ENCODE results near the gene GSC2.

The GSC2 gene

GRCh38 chr22:19132693-19133400 lies 17.2 kb downstream of the GSC2 start:
- no peak for DNase-seq

- no peak for DNase-seq
Measured at GRCh38 chr22:19132153-19132552, 17.9 kb downstream of the GSC2 start.

GRCh38 chr22:19131685-19132015 lies 18.4 kb downstream of the GSC2 start:
- DNase-seq = no peak

- DNase-seq = no peak
Measured at GRCh38 chr22:19130959-19131684, 19.0 kb downstream of the GSC2 start, which contains the start of gene TSSK2. Gene TSSK2 (plus strand): TSS chr22:19131308. CDS start chr22:19131400, 92 bp downstream.

GRCh38 chr22:19129871-19130270 lies 20.2 kb downstream of the GSC2 start:
- no peak for DNase-seq

GRCh38 chr22:19128946-19129727 lies 21.0 kb downstream of the GSC2 start:
- DNase-seq = no peak

GRCh38 chr22:19128009-19128401 lies 22.1 kb downstream of the GSC2 start:
- DNase-seq = no peak

GRCh38 chr22:19127329-19128008 lies 22.6 kb downstream of the GSC2 start:
- DNase-seq = no peak

- DNase-seq = no peak
Measured at GRCh38 chr22:19126309-19127273, 23.5 kb downstream of the GSC2 start.

- DNase-seq = no peak
Measured at GRCh38 chr22:19125474-19126308, 24.4 kb downstream of the GSC2 start.

GRCh38 chr22:19125011-19125410 lies 25.1 kb downstream of the GSC2 start:
- DNase-seq = no peak

GRCh38 chr22:19124377-19124776 lies 25.7 kb downstream of the GSC2 start:
- no peak for DNase-seq

- DNase-seq = no peak
Measured at GRCh38 chr22:19123936-19124335, 26.2 kb downstream of the GSC2 start.

- DNase-seq = no peak
Measured at GRCh38 chr22:19122752-19123492, 27.2 kb downstream of the GSC2 start.

- DNase-seq = peak; percentile 49
Measured at GRCh38 chr22:19122143-19122751, 27.8 kb downstream of the GSC2 start, which contains the start of gene DGCR2. Gene DGCR2 (minus strand): TSS chr22:19122412. CDS start chr22:19122206, 206 bp downstream.

GRCh38 chr22:19121631-19122142 lies 28.4 kb downstream of the GSC2 start:
- no peak for DNase-seq

- DNase-seq = no peak
Measured at GRCh38 chr22:19120829-19121630, 29.1 kb downstream of the GSC2 start.

- no peak for DNase-seq
Measured at GRCh38 chr22:19119949-19120348, 30.1 kb downstream of the GSC2 start.

All from cortex of kidney (tissue), 1 donor.